Mucosa of descending colon (tissue), 3 donors: Measurements from ENCODE around the gene SLC16A12. TPM values are rescaled to one million over a fixed set of nuclear protein-coding genes. Genes with fewer than 3 reads are reported as not detected.

Source experiments
- ATAC-seq: fragments of 200-7000 bp; cut with Tn5 transposase; one replicate; pipeline ENCODE4 v1.9.1; 2020; ENCODE audit warnings: mild to moderate bottlenecking, moderate library complexity
- DNase-seq, 3 donors: peaks; one replicate each; pipeline ENCODE4 v3.0.0-alpha.2; 2020
- H3K36me3 ChIP-seq: fragments of 200-600 bp; one replicate; pipeline ENCODE4 v1.8.0; 2021; ENCODE audit warnings: low read depth, mild to moderate bottlenecking
- H3K4me1 ChIP-seq: fragments of 200-600 bp; one replicate; pipeline ENCODE4 v1.8.0; 2021; ENCODE audit warnings: low read depth, mild to moderate bottlenecking
- H3K4me3 ChIP-seq: fragments of 200-600 bp; one replicate; pipeline ENCODE4 v1.8.0; 2021; ENCODE audit warnings: mild to moderate bottlenecking
- H3K9me3 ChIP-seq: fragments of 200-600 bp; one replicate; pipeline ENCODE4 v1.8.0; 2021; ENCODE audit warnings: mild to moderate bottlenecking
- CTCF ChIP-seq: fragments of 200-600 bp; IDR thresholded peaks from one replicate; pipeline ENCODE4 v1.8.0; 2022; ENCODE audit warnings: antibody characterized with exemption, mild to moderate bottlenecking
- intact Hi-C, 2 donors: fragments of 100-400 bp; cut with DNase I in 1 of 2; cut with micrococcal nuclease in 1 of 2; formaldehyde crosslinking; loops; one replicate each; pipeline versions ENCODE4 v1.11.0 to v1.11.1; 2022; cut with DNase I, micrococcal nuclease
- total RNA-seq, 3 donors: library from RNA; stranded (reverse); fragmentation: NEBNext Ultra II Directional in 2 of 3; extraction: Animal tissue kit (Norgen Biotek cat#: 25700) in 2 of 3; gene quantifications; one replicate each; pipeline versions ENCODE4 v1.2.1 to v1.2.4, GENCODE V29; 2021 to 2023
- donor health status: DM: no; HTN: no; CAD: no; lungs with moderate emphysema.
- donor health status: DM: no; HTN: no; CAD: no.
- donor health status: DM: no; HTN: yes; CAD: no.

SLC16A12 gene
- total RNA-seq, 3 donors from 2014 or later: 0.12 to 0.47 (median 0.23) TPM

GRCh38 chr10:89518876-89519842 is 16.2 kb downstream of the SLC16A12 start:
- H3K4me3 ChIP-seq: no peak overlapping the region
- ATAC-seq (peak; percentile 25), DNase-seq (no peak)
- H3K4me1 ChIP-seq: no peaks in the 10 kb centered on the region
- no peaks in the 10 kb centered on the region for H3K9me3 ChIP-seq
- intact Hi-C loops: no loop called here
- H3K36me3 ChIP-seq: no peaks in the 10 kb centered on the region
- TF ChIP-seq CTCF: no peak

GRCh38 chr10:89518108-89518507 is 17.3 kb downstream of the SLC16A12 start:
- intact Hi-C loops: no loop called here
- no peaks in the 10 kb centered on the region for H3K9me3 ChIP-seq

GRCh38 chr10:89516149-89516832 is 19.1 kb downstream of the SLC16A12 start:
- H3K36me3 ChIP-seq: no peaks in the 10 kb centered on the region
- H3K4me1 ChIP-seq: no peaks in the 10 kb centered on the region
- DNase-seq (no peak), ATAC-seq (no peak)
- H3K9me3 ChIP-seq: no peaks in the 10 kb centered on the region
- no peak for TF ChIP-seq CTCF
- H3K4me3 ChIP-seq: no peak overlapping the region
- intact Hi-C loops: no loop called here

More at GRCh38 chr10:89518108-89518507, 17.3 kb downstream of the SLC16A12 start:
- DNase-seq (no peak), ATAC-seq (no peak)
- TF ChIP-seq CTCF: no peak
- H3K36me3 ChIP-seq: no peaks in the 10 kb centered on the region
- no peak overlapping the region for H3K4me3 ChIP-seq
- no peaks in the 10 kb centered on the region for H3K4me1 ChIP-seq

GRCh38 chr10:89515031-89515841 is 20.2 kb downstream of the SLC16A12 start:
- ATAC-seq (peak; percentile 51), DNase-seq (no peak)
- H3K9me3 ChIP-seq: no peaks in the 10 kb centered on the region
- no peaks in the 10 kb centered on the region for H3K36me3 ChIP-seq
- TF ChIP-seq CTCF: no peak
- no peaks in the 10 kb centered on the region for H3K4me1 ChIP-seq
- no peak overlapping the region for H3K4me3 ChIP-seq
- intact Hi-C loops: no loop called here

- no peak for DNase-seq
- ATAC-seq: no peak
- intact Hi-C loops: no loop called here
- no peaks in the 10 kb centered on the region for H3K9me3 ChIP-seq
- H3K36me3 ChIP-seq: no peaks in the 10 kb centered on the region
- TF ChIP-seq CTCF: no peak
- H3K4me1 ChIP-seq: no peaks in the 10 kb centered on the region
- no peak overlapping the region for H3K4me3 ChIP-seq
Observed at GRCh38 chr10:89513206-89513605, 22.2 kb downstream of the SLC16A12 start.
